HG03175 (cell line): ENCODE measurements around the gene MEIOB.
"Not testable (repeated sequence)": the region's sequence is repeated elsewhere in the genome, so short reads cannot be mapped to it uniquely, and the experiment has no call there.

ENCODE experiments used
- ATAC-seq: cut with Tn5 transposase; IDR thresholded peaks from one replicate; pipeline ENCODE4 v1.9.1; 2021; ENCODE audit warnings: mild to moderate bottlenecking, moderate library complexity; ENCODE audit not compliant: unreplicated experiment

Gene MEIOB, protein sequence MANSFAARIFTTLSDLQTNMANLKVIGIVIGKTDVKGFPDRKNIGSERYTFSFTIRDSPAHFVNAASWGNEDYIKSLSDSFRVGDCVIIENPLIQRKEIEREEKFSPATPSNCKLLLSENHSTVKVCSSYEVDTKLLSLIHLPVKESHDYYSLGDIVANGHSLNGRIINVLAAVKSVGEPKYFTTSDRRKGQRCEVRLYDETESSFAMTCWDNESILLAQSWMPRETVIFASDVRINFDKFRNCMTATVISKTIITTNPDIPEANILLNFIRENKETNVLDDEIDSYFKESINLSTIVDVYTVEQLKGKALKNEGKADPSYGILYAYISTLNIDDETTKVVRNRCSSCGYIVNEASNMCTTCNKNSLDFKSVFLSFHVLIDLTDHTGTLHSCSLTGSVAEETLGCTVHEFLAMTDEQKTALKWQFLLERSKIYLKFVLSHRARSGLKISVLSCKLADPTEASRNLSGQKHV

GRCh38 chr16:1871974-1872635, at the start of gene MEIOB:
Gene MEIOB (minus strand): TSS chr16:1872164. CDS start chr16:1868175, 3,989 bp downstream.
- ATAC-seq: no peak

DNA sequence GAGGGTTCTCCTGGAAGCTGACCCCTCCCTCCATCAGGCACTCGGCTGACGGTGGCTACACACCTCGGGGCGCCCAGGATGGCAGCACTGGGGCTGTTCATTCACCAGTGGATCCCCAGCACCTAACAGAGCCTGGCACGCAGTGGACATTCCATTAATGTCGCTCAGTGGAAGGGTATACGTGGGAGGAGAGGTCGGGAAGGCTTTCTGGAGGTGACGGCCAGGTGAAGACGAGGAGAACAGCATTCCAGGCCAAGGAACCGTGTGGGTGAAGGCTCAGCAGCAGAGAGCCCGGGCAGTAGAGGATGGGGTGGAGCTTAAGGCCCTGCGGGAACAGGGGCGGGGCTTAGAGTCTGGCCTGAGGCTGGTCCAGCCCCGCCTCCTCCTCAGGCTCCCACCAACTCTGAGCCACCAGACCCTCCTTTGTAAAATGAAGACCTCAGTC, 48.8 kb upstream of the MEIOB start:
- no peak for ATAC-seq

GRCh38 chr16:1920122-1920521, 48.2 kb upstream of the MEIOB start:
- not testable (repeated sequence) for ATAC-seq

DNA sequence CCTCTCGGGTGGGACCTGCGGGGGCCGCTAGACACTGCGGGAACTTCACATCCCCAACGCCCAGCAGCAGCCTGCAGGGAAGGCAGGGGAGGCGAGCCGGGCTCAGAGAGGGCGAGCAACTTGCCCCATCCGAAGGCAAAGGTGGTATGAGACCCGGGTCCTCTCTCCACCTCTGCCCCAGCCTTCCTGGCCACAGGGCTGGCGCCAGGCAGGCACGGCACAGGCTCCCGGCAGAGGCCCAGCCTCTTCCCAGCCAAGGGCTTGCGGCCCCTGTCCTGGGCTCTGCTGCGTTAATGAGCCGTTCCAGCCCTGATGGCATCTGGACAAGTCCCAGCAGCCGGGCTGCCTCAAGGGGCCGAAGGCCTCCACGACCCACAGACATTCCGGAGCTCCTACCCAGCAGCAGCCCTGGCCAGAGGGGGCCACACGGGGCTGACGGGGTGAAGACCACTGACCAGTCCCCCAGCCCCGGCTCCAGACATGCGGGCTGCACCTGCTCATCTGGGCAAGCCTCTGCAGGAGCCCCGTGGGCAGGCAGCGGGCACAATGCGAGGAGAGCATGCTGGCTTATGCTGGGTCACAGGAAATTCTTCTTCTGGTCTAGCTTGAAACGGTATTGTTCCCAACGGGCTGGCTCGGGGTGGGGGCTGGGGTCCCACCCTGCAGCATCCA, 47.5 kb upstream of the MEIOB start:
- ATAC-seq: no peak

- ATAC-seq: no peak
Measured at GRCh38 chr16:1918351-1919326, 46.7 kb upstream of the MEIOB start, which contains the start of gene HS3ST6. Gene HS3ST6 (minus strand): TSS chr16:1918415. CDS start chr16:1918323, 92 bp downstream.

DNA sequence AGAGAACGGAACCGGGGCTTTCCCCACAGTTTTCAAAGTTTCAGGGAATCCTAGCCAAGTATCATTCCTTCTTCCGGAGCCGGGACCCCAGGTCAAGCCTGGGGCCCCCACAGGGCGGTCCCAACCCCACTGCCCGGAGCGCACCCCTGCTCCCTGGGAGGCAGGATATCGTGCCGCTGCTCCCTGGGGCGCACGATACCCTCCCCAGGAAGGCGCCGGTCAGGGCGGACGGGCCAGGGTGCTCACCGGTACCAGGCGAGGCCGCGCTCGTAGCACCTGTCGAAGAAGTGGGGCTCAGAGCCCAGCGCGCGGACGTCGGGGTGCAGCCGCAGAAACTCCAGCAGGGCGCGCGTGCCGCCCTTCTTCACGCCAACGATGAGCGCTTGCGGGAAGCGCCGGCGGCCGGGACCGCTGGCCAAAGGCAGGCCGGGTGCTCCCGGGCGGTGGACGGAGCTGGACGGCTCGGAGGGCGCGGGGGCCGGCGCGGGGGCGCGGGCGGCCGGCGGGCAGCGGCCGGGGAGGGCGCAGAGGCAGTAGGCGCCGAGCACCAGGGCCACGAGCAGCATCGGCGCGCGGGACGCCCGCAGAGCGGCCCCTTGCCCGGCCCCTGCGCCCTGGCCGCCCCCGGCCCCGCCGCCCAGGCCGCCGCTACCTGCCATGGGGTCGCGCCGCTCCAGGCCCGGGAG, 45.8 kb upstream of the MEIOB start:
- ATAC-seq: no peak

GRCh38 chr16:1917056-1917664, 45.2 kb upstream of the MEIOB start:
- ATAC-seq: no peak

DNA sequence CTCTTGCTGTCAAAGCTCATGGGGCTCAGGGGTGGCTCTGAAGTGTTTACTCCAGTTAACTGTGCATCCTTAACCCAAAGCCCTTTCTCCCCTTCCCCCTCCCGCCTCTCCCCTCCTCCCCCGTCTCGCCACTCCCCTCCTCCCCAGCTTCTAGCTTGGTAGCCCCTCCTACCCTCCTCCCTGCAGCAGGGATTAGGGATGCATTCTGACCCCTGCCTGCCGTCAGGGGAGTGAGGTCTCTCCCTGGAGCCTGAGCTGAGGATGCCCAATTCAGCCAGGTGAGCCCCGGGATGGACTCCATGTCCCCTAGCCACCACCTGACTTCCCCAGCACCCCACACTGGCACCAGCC, 44.7 kb upstream of the MEIOB start:
- ATAC-seq: no peak

GRCh38 chr16:1915732-1916639, 44.0 kb upstream of the MEIOB start:
- no peak for ATAC-seq

DNA sequence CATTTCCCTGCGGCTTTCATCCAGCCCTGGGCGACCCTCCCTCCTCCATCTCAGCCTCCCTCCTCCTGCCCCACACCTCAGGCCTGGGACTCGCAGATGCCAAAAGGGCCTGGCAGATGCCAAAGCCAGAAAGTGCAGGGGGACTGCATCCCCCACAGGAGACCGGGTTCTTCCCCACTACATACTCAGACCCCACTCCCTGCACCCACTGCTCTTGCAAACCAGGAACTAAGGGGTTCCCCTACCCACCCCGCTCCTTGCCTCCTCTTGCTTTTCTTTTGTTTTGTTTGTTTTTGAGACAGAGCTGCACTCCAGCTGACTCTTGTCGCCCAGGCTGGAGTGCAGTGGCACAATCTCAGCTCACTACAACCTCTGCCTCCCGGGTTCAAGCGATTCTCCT, 43.0 kb upstream of the MEIOB start:
- no peak for ATAC-seq

DNA sequence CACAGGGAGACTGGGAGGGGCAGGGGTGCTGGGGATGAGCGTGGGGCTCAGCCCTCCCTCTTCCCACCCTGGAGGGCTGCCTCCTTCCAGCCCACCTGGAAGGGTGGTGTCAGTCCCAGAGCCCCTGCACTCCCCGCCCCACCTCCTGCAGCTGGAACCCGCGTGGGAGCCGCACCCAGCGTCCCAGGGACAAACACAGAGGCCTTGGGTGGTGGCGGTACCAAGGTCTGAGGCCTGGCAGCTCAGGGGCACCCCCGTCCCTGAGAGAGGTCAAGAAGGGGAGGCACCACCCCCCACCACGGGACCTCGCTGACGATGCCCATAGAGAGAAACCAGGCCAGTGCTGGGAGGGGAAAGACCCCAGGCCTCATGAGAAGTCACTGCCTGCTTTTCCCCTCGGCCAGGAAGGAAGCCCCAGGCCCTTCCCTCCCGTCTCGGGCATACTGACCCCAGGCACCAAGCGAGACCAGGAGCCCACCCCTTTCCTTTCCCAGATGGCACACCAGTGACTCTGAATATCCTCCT, 42.2 kb upstream of the MEIOB start:
- ATAC-seq: no peak

DNA sequence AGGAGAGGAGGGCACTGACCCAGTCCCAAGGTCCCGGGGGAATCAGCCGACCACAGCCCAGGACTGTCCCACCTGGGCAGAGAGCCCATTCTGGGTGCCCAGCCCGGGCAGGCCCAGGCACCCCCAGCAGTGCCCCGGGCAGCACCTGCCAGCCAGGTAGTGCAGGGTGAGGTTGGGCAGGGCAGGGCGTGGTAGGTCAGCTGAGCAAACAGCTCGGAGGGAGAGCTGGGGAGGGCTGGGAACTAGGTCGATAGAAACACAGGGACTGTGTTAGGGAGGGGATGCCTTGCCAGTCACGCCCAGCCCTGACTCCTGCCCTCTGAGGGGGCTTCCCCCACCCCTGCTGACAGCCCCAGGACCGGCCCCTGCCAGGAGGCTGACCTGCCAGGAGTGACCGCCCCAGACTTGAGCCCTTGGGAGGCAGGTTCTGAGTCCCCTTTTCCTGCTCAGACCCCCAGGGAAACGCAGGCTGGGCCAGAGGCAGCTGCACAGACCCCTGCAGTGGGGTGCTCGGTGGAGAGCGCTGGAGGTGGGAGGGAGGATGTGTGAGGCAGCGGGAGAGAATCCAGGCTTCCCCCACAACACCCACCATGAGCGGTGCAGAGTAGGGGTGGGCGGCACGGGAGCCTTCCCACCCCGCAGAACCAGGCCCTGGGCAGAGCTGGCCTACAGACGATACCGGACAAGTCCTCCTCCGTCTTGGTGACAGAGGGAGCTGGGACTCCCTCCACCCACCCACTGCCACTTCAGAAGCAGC, 41.5 kb upstream of the MEIOB start:
- no peak for ATAC-seq

DNA sequence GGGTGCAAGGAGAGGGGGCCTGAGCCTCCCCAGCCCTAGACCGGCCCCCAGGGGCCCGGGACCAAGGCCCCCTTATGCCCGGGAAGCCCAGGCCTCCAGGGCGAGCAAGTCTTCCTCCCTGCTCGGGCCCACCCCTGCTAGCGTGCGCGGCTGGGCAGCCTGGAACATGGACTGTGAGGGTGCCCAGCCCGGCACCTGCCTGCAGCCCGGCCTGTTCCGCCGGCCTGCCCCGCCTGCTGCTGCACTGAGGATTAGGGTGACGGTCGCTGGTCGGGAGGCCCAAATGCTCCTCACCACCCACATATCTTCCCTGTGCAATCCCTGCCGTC, 40.2 kb upstream of the MEIOB start:
- no peak for ATAC-seq

GRCh38 chr16:1911467-1912214, 39.7 kb upstream of the MEIOB start:
- no peak for ATAC-seq

GRCh38 chr16:1909561-1910231, 37.7 kb upstream of the MEIOB start:
- no peak for ATAC-seq

- ATAC-seq: no peak
Measured at GRCh38 chr16:1908983-1909382, 37.0 kb upstream of the MEIOB start.
